Mononuclear cell (primary cell): ENCODE data around the gene CDC42SE2. TPM values are rescaled to one million over a fixed set of nuclear protein-coding genes. Genes with fewer than 3 reads are reported as not detected.
"Not testable (repeated sequence)": the region's sequence is repeated elsewhere in the genome, so short reads cannot be mapped to it uniquely, and the experiment has no call there.

Experiments
- H3K27me3 ChIP-seq: 2 replicates; pipeline ENCODE4 v1.6.0; 2011; ENCODE audit warnings: low read length, control low read depth; ENCODE audit not compliant: insufficient read depth
- H3K4me1 ChIP-seq: 2 replicates; pipeline ENCODE4 v1.5.1; 2011; ENCODE audit warnings: mild to moderate bottlenecking, low read length, control low read depth; ENCODE audit not compliant: insufficient read depth
- H3K4me3 ChIP-seq: 2 replicates; pipeline ENCODE4 v1.5.1; 2011; ENCODE audit warnings: mild to moderate bottlenecking, low read length, moderate library complexity
- H3K9me3 ChIP-seq: 2 replicates; pipeline ENCODE4 v1.5.1; 2011; ENCODE audit warnings: low read depth, mild to moderate bottlenecking, control low read depth, low read length
- total RNA-seq: library from RNA; depleted of rRNA; stranded (reverse); fragments of >200 nt; gene quantifications from one replicate; pipeline ENCODE4 v1.2.3, GENCODE V29; 2012

Gene CDC42SE2
- total RNA-seq, 1 donor = 463 TPM

DNA sequence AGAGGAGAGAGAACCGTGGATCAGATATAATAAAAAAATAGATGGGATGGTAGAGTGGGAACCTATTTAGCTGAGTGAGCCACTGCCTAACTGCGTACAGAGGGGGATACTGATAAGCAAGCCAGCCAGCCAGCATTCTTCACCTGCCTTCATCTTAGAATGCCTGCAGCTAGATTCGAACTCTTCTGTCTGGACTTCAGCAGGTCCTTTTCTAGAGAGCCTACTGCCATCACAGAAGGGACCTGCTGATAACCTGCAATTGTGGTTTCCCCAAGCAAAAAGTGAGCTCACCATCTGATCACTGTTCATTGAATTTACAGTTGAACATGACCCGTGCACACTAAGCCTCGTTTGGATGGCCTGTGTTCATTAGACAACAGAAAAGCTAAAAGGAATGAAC lies 109.4 kb downstream of the CDC42SE2 start:
- Histone ChIP-seq H3K4me1 (peaks cover 32% of the 10 kb centered on the region), H3K9me3 (no peaks in the 10 kb centered on the region), H3K4me3 (no peak overlapping the region), H3K27me3 (no peaks in the 10 kb centered on the region)

DNA sequence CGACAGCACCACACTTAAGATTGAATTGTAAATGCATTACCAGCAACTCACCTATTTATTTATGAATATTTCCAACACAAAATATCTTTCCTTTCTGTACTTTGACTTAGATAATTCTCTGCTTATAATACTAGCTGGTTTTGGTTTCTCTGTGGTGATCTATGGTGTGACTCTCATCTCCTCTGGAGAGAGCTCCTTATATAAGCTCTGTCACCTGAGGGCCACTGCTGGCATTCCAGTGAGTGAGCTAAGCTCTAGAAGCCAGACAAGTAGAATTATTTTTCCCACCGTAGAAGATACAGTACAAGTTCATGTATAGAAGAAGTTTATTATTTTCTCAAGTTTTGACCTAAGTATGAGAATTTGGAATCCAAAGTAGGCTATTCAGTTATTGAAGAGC lies 111.5 kb downstream of the CDC42SE2 start:
- peaks cover 52% of the 10 kb centered on the region for H3K4me1 ChIP-seq
- no peaks in the 10 kb centered on the region for H3K9me3 ChIP-seq
- H3K27me3 ChIP-seq = no peaks in the 10 kb centered on the region
- H3K4me3 ChIP-seq = no peak overlapping the region

DNA sequence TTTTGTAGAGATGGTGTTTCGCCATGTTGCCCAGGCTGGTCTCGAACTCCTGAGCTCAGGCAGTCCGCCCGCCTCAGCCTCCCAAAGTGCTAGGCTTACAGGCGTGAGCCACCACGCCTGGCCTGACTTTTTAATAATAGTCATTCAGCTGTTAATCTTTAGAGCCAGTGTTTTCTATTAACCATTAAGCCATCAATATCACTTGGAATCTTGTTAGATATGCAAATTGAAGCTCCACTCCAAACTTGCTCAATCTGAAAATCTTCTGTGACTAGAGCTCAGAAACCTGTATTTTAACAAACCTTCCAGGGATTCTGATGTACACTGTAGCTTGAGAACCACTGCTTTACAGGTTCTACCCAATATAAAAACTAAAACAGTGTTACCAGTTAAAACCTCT lies 113.5 kb downstream of the CDC42SE2 start:
- no peak overlapping the region for H3K4me3 ChIP-seq
- H3K27me3 ChIP-seq = no peaks in the 10 kb centered on the region
- H3K9me3 ChIP-seq = no peaks in the 10 kb centered on the region
- peaks cover 68% of the 10 kb centered on the region for H3K4me1 ChIP-seq

DNA sequence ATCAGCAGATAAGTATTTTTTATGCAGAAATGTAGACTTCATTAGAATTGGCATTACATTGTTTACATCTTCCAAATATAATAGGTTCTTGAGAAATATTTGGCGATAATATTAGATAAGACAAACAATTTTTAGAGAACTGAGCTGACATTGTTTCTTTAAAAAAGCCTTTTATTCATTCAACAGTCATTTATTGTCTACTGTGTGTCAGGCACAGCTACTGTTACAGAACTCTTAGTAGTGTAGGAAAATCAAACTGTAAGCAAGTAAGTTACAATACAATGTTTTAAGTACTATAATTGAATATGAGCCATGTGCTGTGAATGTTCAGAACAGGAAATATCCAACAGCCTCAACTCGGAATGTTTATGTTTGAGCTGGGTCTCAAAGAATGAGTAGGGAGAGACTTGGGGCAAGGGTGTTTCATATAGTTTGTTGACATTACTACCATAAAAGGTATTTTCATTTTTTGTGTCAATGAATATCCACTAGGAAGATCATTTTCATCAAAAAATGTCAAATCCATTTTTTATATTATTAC lies 114.0 kb downstream of the CDC42SE2 start:
- H3K27me3 ChIP-seq = no peaks in the 10 kb centered on the region
- no peaks in the 10 kb centered on the region for H3K9me3 ChIP-seq
- peaks cover 70% of the 10 kb centered on the region for H3K4me1 ChIP-seq
- H3K4me3 ChIP-seq = no peak overlapping the region

DNA sequence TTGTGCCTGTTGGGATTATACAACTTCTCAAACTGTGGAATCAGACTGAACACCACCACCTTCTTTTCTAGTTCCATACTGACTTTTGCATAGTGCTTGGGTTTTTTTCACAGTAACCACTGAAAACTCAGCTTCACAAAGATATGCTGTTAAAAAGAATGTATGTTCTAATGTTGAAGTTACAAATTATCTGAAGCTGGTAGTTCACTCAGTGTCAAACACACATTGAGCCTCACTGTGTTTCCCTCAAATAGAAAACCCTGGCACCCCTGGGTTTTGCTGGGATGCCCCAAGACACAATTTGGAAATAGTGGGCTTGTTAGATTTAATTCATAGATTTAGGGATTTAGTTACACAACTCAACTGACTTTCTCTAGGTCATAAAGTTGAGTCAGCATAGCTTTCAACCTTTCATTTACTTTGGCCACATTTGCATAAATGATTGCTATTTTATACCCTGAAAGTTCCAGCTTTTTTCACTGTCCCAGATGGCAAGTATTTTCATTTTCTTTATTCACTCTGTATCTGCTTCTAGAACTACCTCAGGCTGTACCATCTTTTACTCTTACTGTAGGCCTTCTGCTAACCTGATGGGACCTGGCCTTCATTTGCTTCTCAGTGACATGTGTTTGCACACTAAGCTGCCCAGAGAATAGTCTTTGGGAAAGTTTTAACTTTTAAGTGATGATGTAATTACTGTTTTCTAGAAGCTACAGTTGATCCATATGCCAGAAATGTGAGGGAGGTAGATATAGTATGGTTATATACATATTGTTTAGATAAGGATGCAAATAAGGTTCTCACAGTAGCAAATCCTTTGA lies 115.1 kb downstream of the CDC42SE2 start:
- Histone ChIP-seq H3K9me3 (no peaks in the 10 kb centered on the region), H3K27me3 (no peaks in the 10 kb centered on the region), H3K4me3 (no peak overlapping the region), H3K4me1 (peaks cover 67% of the 10 kb centered on the region)

DNA sequence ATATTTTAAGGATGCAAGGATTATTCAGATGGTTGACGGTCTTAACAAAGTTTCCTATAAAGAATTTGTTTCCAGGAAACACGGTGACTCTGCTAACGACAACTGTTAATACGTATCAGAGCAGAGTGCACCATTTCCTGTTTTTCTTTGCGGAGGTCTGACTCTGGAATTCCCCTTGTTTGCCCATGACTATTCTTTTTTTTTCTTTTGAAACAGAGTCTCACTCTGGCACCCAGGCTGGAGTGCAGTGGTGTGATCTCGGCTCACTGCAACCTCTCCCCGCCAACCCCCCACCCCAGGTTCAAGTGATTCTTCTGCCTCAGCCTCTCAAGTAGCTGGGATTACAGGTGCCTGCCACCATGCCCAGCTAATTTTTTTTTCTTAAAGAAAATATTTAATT lies 115.9 kb downstream of the CDC42SE2 start:
- Histone ChIP-seq H3K4me1 (peaks cover 69% of the 10 kb centered on the region), H3K4me3 (no peak overlapping the region), H3K9me3 (no peaks in the 10 kb centered on the region), H3K27me3 (no peaks in the 10 kb centered on the region)

DNA sequence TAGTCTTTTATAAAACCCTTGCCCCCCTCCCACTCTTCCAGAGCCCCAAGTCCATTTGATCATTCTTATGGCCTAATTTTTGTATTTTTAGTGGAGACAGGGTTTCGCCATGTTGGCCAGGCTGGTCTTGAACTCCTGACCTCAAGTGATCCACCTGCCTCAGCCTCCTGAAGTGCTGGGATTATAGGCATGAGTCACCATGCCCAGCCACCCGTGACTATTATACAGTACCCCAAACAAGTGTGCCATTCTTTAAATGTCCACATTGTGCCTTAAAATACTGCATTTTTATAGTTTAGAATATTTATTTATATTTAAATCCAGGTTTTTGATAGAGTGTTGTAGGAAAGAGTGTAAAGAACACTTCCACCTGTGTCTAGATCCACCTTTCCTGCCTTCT lies 116.4 kb downstream of the CDC42SE2 start:
- peaks cover 69% of the 10 kb centered on the region for H3K4me1 ChIP-seq
- H3K9me3 ChIP-seq, H3K4me3 ChIP-seq, H3K27me3 ChIP-seq: not testable (repeated sequence)

DNA sequence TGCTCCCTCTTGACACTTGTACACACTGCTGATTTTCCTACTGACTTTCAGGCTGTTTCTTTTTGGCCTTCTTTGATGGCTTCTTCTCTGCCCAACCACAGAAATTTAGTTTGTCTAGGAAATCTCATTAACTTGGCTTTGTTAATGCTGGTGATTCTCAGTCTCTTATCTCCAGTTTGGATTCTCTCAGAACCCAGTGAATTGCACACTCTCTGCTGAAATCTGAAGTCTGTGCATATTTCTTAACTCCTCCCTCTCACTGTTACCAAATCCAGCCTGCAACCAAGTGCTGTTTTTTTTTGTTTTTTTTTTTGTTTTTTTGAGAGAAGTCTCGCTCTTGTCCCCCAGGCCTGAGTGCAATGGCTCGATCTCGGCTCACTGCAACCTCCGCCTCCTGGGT lies 117.2 kb downstream of the CDC42SE2 start:
- H3K9me3 ChIP-seq = no peaks in the 10 kb centered on the region
- peaks cover 66% of the 10 kb centered on the region for H3K4me1 ChIP-seq
- no peak overlapping the region for H3K4me3 ChIP-seq
- H3K27me3 ChIP-seq = no peaks in the 10 kb centered on the region

DNA sequence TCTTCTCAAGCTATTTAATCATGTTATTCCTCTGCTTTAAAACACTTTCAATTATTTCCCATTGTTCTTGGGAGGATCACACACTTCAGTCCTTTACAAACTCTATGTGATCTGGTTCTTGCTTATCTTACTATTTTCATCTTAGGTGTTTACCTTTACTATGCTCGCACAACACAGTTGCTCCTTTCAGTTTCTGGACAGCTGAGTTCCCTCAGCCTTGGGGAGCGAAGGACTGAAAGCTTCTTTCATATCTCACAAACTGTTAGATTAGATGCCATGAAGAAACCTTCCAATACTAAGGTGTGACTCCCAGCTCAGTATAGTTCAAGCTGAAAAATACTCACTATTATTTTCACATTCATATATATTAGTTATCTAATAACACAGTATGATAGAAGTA lies 117.9 kb downstream of the CDC42SE2 start:
- Histone ChIP-seq H3K4me1 (peaks cover 63% of the 10 kb centered on the region), H3K9me3 (no peaks in the 10 kb centered on the region), H3K4me3 (no peak overlapping the region), H3K27me3 (no peaks in the 10 kb centered on the region)

DNA sequence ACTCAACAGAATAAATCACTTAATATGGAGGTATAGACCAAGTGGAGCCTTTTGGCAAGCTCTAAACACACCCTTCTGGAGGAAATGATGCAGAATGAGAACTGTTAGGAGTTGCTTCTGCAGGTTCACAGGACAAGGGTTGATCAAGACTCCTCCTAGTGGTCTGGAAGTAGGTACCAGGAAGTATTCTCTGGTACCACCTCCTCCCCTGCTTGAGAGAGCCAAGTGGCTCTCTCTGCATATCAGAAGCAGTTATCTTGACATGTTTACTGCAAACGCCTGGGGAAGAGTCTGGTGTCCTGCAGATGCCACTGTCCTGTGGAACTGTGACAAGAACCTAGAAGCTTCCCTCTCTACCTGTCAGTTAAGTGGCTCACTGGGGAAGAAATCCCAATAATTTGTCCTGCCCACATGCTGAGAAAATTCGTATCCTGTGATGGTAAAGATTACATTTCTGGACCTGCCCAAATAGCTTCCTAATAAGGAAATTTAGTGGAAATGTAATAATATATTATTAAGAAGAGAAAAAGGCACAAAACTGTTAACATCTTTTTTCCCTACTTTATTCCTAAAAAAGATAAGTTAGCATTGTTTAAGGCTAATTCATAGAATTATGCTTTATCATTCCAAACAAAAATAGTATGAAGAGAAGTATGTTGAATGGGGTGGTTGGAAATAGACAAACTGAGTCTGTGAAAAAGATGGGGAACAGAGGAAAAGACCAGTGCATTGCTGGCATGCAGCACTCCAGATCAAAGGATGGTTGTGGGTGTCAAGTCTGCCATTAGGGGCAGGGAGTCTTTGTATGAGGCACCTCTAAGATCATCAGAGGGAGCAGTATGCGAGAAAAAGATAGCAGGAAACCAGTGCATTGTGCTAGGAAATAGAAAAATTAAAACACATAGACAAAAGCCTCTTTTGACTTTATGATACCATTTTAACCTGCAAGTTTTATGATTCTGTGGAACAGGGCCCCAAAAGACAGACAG lies 118.8 kb downstream of the CDC42SE2 start:
- Histone ChIP-seq H3K4me3 (no peak overlapping the region), H3K27me3 (no peaks in the 10 kb centered on the region), H3K9me3 (no peaks in the 10 kb centered on the region), H3K4me1 (peaks cover 58% of the 10 kb centered on the region)

DNA sequence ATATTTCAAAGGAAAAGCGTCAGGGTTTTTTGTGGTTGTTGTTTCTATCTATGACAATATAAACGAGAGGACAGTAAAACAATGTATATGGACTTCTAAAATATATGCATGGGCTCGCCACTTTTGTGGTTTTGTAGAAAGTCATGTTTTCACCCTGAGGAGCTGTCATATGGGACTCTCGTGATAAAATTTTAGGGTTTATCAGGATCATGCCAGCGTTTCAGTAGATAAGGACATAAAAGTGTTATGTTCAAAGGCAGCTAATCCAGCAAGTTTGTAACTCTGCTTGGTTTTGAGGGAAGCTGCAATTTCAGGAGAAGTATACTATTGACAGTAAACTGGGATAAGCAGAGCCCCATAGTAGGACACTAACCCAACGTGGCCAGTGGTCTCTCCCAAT lies 120.3 kb downstream of the CDC42SE2 start:
- H3K4me1 ChIP-seq = peaks cover 46% of the 10 kb centered on the region
- H3K27me3 ChIP-seq = no peaks in the 10 kb centered on the region
- H3K4me3 ChIP-seq = no peak overlapping the region

DNA sequence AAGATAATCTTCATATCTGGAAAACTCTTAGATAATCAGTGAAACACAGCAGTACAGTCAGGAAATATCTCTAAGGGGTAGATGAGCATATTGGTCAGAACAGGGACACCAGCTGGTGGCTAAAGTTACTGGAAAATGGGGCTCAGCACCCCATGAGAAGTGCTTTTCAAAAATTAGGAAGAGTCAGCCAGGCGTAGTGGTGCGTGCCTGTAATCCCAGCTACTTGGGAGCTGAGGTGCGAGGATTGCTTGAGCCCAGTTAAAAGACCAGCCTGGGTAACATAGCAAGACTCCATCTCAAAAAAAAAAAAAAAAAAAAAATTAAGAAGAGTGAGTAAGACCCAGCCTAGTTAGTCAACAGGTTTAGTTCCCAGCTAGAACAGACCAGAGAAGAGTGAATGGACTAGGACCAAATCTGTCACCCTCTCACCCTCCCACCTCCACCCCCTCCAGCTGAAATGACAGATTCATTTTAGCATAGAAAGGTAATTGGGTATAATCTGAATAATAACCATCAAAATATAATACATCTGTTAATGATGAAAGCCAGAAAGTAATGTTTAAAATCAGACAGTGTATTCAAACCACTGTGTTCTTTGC lies 120.9 kb downstream of the CDC42SE2 start:
- Histone ChIP-seq H3K9me3 (no peaks in the 10 kb centered on the region), H3K27me3 (no peaks in the 10 kb centered on the region), H3K4me1 (peaks cover 41% of the 10 kb centered on the region), H3K4me3 (no peak overlapping the region)

More for the DNA sequence above, 120.3 kb downstream of the CDC42SE2 start:
- no peaks in the 10 kb centered on the region for H3K9me3 ChIP-seq

DNA sequence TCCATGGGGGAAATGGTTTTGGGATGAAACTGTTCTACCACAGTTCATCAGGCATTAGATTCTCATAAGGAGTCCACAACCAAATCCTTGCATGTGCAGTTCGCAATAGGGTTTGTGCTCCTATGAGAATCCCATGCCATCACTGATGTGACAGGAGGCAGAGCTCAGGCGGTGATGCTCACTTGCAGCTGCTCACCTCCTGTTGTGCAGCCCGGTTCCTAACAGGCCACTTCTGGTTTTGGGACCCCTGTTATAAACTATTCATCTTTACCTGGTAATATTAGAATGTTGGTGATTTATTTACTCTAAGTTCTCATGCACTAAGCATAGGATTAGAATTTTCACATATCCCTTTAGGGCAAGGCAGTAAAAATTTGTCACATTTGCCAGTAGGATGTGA lies 122.3 kb downstream of the CDC42SE2 start:
- no peaks in the 10 kb centered on the region for H3K9me3 ChIP-seq
- H3K4me3 ChIP-seq = no peak overlapping the region
- H3K4me1 ChIP-seq = peaks cover 27% of the 10 kb centered on the region
- no peaks in the 10 kb centered on the region for H3K27me3 ChIP-seq

DNA sequence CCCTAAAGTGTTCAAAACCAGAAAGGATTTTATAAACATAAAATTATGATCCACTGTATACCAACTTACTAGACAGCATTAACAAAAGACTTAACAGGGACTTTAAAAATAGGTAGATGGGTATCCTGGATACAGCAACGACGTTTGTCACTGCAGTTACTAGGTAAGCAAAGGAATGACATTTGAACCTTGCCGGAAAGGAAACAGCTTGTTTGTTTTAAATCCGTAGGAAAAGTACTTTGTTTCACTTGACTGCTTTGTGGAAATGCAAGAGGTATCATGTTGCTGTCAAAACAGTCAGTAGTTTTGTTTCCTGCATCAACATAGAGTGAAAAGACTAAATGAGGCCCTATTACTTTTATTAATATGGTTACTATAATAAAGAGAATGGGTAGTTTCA lies 122.9 kb downstream of the CDC42SE2 start:
- Histone ChIP-seq H3K9me3 (no peaks in the 10 kb centered on the region), H3K4me3 (no peak overlapping the region)

DNA sequence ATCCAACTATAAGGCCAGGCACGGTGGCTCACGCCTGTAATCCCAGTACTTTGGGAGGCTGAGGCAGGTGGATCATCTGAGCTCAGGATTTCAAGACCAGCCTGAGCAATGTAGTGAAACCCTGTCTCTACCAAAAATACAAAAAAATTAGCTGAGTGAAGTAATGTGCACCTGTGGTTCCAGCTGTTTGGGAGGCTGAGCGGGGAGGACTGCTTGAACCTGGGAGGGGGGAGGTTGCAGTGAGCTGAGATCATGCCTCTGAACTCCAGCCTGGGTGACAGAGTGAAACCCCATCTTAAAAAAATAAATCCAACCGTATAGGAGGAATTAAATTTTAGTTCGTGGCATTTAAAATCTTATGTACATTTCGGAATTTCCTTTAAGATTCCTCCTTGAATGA lies 123.4 kb downstream of the CDC42SE2 start:
- no peaks in the 10 kb centered on the region for H3K9me3 ChIP-seq
- H3K4me1 ChIP-seq = peaks cover 15% of the 10 kb centered on the region
- no peak overlapping the region for H3K4me3 ChIP-seq

More for the DNA sequence above, 122.9 kb downstream of the CDC42SE2 start:
- H3K27me3 ChIP-seq = no peaks in the 10 kb centered on the region
- H3K4me1 ChIP-seq = peaks cover 20% of the 10 kb centered on the region

More for the DNA sequence above, 123.4 kb downstream of the CDC42SE2 start:
- no peaks in the 10 kb centered on the region for H3K27me3 ChIP-seq
